RWPE1 (cell line): Measurements from ENCODE around the gene PRPF8.
"Not testable (repeated sequence)": the region's sequence is repeated elsewhere in the genome, so short reads cannot be mapped to it uniquely, and the experiment has no call there.

Source experiments
- CTCF ChIA-PET: fragments of 350-600 bp; sonication (Branson Sonifier 250); formaldehyde crosslinking; extraction: SDS; loops from one replicate; lab custom pipeline; 2021; lab: Yijun Ruan, JAX
- POLR2A ChIA-PET: fragments of 400-600 bp; formaldehyde crosslinking; extraction: SDS; loops from one replicate; lab custom pipeline; 2020; ENCODE audit warnings: antibody characterized with exemption; ENCODE audit not compliant: low non-redundant PET; lab: Yijun Ruan, JAX
- DNase-seq: peaks from one replicate; pipeline ENCODE4 v3.0.0; 2012; ENCODE audit warnings: low spot score
- H3K27ac ChIP-seq: fragments of 450-650 bp; 2 replicates; pipeline ENCODE4 v1.5.1; 2017
- TF ChIP-seq, protein P1 (sequence below): fragments of 450-650 bp; conservative IDR thresholded peaks from 2 replicates; pipeline ENCODE4 v1.5.1; 2017; ENCODE audit warnings: low read depth, mild to moderate bottlenecking

The PRPF8 gene

DNA sequence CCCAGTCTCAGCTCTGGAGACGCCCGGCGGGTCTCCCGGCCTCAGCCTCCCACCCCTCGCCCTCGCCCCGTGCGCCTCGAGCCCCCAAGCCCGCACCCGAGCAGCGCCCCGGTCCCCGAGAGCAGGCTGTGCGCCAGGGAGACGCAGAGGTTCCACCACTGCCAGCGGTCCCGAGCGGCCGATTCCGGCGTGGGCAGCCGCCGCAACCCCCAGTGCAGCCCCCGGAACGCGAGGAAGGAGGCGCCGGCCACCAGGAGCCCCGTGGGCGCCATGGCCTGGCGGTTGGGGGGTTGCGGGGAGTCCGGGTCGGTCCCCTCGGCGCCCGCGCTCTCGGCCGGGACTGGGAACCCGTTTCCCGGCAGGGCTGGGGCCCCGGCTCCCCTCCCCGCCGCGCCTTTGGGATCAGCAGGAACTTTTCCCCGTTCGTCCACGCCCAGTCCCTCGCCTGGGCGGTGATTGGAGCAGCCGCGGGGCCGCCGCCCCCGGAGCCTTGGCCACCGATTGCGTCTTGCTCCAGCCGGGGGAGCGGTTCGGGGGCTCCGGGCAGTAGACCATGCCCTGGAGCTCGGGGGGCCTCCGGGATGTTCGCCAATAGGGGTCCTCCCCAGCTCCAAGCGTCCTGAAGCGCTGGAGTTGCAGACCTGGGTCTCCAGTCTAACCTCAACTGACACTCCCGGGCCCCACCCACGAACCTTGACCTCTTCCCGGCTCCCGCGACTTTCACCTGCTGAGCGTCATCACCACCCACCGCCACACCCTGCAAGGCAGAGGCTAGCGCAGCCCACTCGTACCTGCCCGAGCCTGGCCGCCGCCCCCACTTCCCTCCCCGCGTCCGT, 25.5 kb upstream of the PRPF8 start, which contains the start of gene TLCD2:
TLCD2 (minus strand) TSS at position 407 of the 836 bp plus-strand sequence; CDS start at position 272, 135 bp downstream.
- POLR2A ChIA-PET: no interaction called here
- DNase-seq: peak; percentile 77
- H3K27ac ChIP-seq: peak within 1 kb of the TSS; percentile 82
- TF ChIP-seq, protein P1, sequence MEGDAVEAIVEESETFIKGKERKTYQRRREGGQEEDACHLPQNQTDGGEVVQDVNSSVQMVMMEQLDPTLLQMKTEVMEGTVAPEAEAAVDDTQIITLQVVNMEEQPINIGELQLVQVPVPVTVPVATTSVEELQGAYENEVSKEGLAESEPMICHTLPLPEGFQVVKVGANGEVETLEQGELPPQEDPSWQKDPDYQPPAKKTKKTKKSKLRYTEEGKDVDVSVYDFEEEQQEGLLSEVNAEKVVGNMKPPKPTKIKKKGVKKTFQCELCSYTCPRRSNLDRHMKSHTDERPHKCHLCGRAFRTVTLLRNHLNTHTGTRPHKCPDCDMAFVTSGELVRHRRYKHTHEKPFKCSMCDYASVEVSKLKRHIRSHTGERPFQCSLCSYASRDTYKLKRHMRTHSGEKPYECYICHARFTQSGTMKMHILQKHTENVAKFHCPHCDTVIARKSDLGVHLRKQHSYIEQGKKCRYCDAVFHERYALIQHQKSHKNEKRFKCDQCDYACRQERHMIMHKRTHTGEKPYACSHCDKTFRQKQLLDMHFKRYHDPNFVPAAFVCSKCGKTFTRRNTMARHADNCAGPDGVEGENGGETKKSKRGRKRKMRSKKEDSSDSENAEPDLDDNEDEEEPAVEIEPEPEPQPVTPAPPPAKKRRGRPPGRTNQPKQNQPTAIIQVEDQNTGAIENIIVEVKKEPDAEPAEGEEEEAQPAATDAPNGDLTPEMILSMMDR: no peak
- CTCF ChIA-PET: interaction anchor here (0.6 kb wide), 1 partner anchor 45 kb away, joined by 3 read pairs; no protein-coding TSS in a partner anchor

DNA sequence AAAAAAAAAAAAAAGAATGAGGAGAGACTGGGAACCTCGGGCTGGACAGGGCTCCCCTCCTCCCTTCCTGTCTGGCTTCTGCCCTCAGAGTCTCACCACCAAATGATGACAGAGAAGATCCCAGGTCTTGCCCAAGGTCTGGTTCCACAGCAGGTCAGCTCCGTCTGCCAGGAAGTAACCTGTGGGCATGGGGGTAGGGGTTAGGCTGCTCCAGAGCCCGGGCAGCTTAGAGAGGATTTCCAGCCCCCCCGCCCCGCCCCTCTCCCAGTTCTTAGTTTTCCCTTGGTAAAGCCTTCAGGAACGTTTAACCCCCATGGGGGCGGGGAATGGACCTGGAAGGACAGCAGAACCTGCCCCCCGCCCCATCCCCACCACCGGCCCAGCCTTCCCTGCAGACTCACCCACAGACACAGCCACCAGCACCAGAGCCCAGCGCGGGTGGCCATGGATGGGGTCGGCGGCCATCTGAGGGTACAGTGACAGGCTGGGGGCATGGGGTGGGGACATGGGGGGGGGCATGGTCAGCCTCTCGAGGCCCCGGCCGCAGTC, 24.8 kb upstream of the PRPF8 start:
- DNase-seq: no peak
- H3K27ac ChIP-seq: peak overlapping the region; percentile 82
- TF ChIP-seq, protein P1: no peak
- POLR2A ChIA-PET: interaction anchor here (0.7 kb wide), 1 partner anchor 60 kb away, joined by 9 read pairs; no protein-coding TSS in a partner anchor
- CTCF ChIA-PET: interaction anchor here (0.7 kb wide), 1 partner anchor 19 kb away, joined by 4 read pairs; no protein-coding TSS in a partner anchor

DNA sequence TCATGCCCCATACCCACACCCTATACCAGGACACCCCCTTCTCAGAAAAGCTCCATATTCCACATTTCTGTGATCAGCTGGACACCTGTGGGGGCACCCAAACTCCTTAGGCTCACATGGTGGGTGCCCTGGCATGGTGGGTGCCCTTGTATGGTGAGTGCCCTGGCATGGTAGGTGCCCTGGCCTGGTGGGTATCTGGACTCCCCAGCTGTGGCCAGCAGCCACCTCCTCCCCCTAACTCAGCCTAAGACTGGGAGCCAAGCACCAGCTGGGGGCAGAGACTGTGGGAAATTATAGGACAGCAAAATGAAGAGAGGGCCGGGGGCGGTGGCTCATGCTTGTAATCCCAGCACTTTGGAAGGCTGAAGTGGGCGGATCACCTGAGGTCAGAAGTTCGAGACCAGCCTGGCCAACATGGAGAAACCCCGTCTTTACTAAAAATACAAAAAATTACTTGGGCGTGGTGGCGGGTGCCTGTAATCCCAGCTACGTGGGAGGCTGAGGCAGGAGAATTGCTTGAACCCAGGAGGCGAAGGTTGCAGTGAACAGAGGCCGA, 24.2 kb upstream of the PRPF8 start:
- peak overlapping the region; percentile 82 for H3K27ac ChIP-seq
- DNase-seq: not testable (repeated sequence)
- POLR2A ChIA-PET: interaction anchor here (0.7 kb wide), 1 partner anchor 60 kb away, joined by 9 read pairs; no protein-coding TSS in a partner anchor
- CTCF ChIA-PET: interaction anchor here (0.7 kb wide), 1 partner anchor 20 kb away, joined by 4 read pairs; no protein-coding TSS in a partner anchor

DNA sequence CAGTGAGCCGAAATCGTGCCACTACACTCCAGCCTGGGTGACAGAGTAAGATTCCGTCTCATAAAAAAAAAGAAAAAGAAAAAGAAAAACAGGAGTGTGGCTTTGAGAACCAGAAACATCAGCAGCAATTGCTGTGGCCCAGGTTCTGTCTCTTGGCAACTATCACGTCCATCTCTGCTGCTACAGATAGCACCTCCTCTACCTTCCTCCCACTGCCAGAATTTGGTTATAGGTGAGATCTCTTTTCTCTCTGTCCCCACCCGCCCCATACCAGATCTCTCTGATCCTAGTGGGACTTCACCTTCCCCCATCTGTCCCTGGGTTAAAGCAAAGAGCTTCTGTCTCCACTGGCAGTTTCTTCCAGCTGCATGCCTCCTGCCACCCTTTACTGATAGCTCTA, 22.4 kb upstream of the PRPF8 start:
- POLR2A ChIA-PET: no interaction called here
- TF ChIP-seq, protein P1: no peak
- CTCF ChIA-PET: no interaction called here
- no peak overlapping the region for H3K27ac ChIP-seq
- DNase-seq: no peak

DNA sequence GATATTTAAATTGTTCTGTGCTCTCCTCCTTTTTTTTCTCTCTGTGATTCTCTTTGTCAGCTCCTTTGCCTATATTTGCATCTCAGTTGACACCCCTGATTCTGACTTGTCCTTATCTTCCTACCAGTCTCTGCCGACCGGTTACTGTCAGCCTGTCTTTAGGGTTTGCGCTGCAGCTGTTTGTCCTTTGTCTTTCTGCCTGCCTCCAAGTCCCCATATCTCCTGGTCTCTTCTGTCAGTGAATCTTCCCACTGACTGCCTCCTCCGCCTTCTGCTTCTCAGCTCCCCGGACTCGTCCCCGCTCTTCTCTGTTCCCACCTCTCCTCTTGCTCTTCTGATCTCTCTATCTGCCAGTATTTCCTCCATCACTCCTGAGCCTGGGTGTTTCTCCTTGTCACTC, 20.3 kb upstream of the PRPF8 start:
- POLR2A ChIA-PET: no interaction called here
- no peak for DNase-seq
- TF ChIP-seq, protein P1: no peak
- CTCF ChIA-PET: no interaction called here
- H3K27ac ChIP-seq: no peak overlapping the region

- POLR2A ChIA-PET: no interaction called here
- no peak overlapping the region for H3K27ac ChIP-seq
- CTCF ChIA-PET: no interaction called here
- TF ChIP-seq, protein P1: no peak
- DNase-seq: no peak
These were observed 18.4 kb upstream of the PRPF8 start for GRCh38 chr17:1703063-1703462.

DNA sequence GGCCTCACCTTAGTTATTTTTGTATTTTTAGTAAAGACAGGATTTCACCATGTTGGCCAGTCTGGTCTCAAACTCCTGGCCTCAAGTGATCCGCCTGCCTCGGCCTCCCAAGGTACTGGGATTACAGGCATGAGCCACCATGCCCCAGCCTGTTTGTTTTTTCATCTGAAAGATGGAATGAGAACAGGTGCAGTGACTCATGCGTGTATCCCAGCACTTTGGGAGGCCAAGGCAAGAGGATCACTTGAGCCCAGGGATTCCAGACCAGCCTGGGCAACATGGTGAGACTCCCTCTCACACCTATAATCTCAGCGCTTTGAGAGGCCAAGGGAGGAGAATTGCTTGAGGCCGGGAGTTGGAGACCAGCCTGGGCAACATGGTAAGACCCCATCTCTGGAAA, 15.2 kb upstream of the PRPF8 start:
- H3K27ac ChIP-seq, CTCF ChIA-PET, DNase-seq, POLR2A ChIA-PET: not testable (repeated sequence)
